ENCODE results near the gene PARN. TPM values are rescaled to one million over a fixed set of nuclear protein-coding genes. Genes with fewer than 3 reads are reported as not detected.

Gene PARN
- total and polyA plus RNA-seq, 8 donors, result 8.3 to 19.6 (median 14.1) TPM

- intact Hi-C loops (cut with DNase I), result no loop called here
- Histone ChIP-seq H3K4me1 (peaks cover 15 to 19% (median 16%) of the 10 kb centered on the region in 3 donors), H3K36me3 (no peaks in the 10 kb centered on the region), H3K27me3 (no peaks in the 10 kb centered on the region), H3K27ac (no peak overlapping the region), H3K4me3 (no peak overlapping the region), H3K9me3 (no peaks in the 10 kb centered on the region)
- 95 to 96% methylated on average over 18 of the region's 18 CpGs for WGBS, 2 donors
- TF ChIP-seq, protein P1, sequence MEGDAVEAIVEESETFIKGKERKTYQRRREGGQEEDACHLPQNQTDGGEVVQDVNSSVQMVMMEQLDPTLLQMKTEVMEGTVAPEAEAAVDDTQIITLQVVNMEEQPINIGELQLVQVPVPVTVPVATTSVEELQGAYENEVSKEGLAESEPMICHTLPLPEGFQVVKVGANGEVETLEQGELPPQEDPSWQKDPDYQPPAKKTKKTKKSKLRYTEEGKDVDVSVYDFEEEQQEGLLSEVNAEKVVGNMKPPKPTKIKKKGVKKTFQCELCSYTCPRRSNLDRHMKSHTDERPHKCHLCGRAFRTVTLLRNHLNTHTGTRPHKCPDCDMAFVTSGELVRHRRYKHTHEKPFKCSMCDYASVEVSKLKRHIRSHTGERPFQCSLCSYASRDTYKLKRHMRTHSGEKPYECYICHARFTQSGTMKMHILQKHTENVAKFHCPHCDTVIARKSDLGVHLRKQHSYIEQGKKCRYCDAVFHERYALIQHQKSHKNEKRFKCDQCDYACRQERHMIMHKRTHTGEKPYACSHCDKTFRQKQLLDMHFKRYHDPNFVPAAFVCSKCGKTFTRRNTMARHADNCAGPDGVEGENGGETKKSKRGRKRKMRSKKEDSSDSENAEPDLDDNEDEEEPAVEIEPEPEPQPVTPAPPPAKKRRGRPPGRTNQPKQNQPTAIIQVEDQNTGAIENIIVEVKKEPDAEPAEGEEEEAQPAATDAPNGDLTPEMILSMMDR (IDR thresholded peaks at IDR 0.05), result no peak
- no peak for ATAC-seq
- no peak for DNase-seq
- FAIRE-seq, result no peak
Observed at GRCh38 chr16:14495213-14496046, 134.6 kb downstream of the PARN start.

- intact Hi-C loops (cut with DNase I), result no loop called here
- no peaks in the 10 kb centered on the region for H3K36me3 ChIP-seq
- no peak overlapping the region for H3K4me3 ChIP-seq
- WGBS, 2 donors, result 96 to 98% methylated on average over 12 of the region's 12 CpGs
- no peak overlapping the region for H3K27ac ChIP-seq
- ATAC-seq (no peak), FAIRE-seq (no peak), DNase-seq (no peak)
- H3K27me3 ChIP-seq, result no peaks in the 10 kb centered on the region
- TF ChIP-seq, protein P1 (IDR thresholded peaks at IDR 0.05), result no peak
- peaks cover 19 to 20% (median 20%) of the 10 kb centered on the region in 3 donors for H3K4me1 ChIP-seq
- no peaks in the 10 kb centered on the region for H3K9me3 ChIP-seq
Observed at GRCh38 chr16:14494396-14494966, 135.6 kb downstream of the PARN start.

DNA sequence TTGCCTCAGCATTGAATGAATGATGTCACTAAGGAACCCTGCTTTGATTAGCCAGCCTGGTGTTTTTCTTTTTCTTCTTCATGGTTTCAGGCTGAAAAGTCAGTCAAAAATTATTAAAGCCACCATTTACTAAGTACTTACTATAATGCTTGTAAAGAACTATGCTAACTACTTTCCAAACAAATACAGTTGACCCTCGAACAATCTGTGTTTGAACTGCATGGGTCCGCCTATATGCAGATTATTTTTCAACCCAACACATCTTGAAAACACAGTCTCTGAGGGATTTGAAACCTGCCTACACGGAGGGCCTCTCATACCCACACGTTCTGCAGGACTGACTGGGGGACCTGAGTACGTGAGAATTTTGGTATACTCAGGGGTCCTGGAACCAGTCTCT, 136.3 kb downstream of the PARN start:
- Histone ChIP-seq H3K27me3 (no peaks in the 10 kb centered on the region), H3K36me3 (no peaks in the 10 kb centered on the region), H3K4me3 (no peak overlapping the region), H3K4me1 (peaks cover 19 to 20% (median 20%) of the 10 kb centered on the region in 3 donors), H3K27ac (no peak overlapping the region), H3K9me3 (no peaks in the 10 kb centered on the region)
- ATAC-seq (no peak), DNase-seq (no peak), FAIRE-seq (no peak)
- intact Hi-C loops (cut with DNase I), result no loop called here
- TF ChIP-seq, protein P1 (IDR thresholded peaks at IDR 0.05), result no peak
- WGBS, 2 donors, result 70 to 75% methylated on average over 5 of the region's 5 CpGs

DNA sequence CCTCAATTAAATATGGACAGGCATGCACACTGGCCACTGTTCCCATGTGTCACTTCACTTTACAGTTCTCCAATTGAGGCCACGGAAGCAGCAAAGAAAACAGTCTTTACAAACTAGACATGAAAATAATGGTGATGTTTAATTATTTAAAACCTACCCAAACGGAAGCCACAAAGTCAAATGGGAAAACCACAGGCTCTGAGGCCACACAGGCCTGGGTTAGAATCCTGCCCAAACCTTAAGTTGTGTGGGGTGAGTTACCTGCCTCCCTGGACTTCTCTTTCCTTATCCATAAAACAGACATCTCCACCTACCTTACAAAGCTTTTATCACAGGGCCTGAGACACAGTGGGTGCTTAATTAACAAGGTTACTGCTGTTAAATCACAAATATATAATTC, 137.4 kb downstream of the PARN start:
- ATAC-seq (no peak), DNase-seq (no peak), FAIRE-seq (no peak)
- intact Hi-C loops (cut with DNase I), result no loop called here
- Histone ChIP-seq H3K27me3 (no peaks in the 10 kb centered on the region), H3K27ac (no peak overlapping the region), H3K4me3 (no peak overlapping the region), H3K9me3 (no peaks in the 10 kb centered on the region), H3K36me3 (no peaks in the 10 kb centered on the region), H3K4me1 (peaks cover 11 to 22% (median 12%) of the 10 kb centered on the region in 3 donors)
- 84 to 92% methylated on average over 2 of the region's 2 CpGs for WGBS, 2 donors
- TF ChIP-seq, protein P1 (IDR thresholded peaks at IDR 0.05), result no peak
